K562 (cell line): ENCODE measurements around the gene TTC9B. TPM values are rescaled to one million over a fixed set of nuclear protein-coding genes. Genes with fewer than 3 reads are reported as not detected.

ENCODE experiments used
- ATF7 ChIP-seq: fragments of 450-650 bp; IDR thresholded peaks from 2 replicates; pipeline ENCODE4 v1.7.1; 2014; ENCODE audit warnings: mild to moderate bottlenecking, moderate library complexity
- CREM ChIP-seq: IDR thresholded peaks from 2 replicates; pipeline ENCODE4 v1.6.1; 2014; ENCODE audit warnings: antibody characterized with exemption, low read depth
- EHMT2 ChIP-seq: fragments of 450-650 bp; IDR thresholded peaks from 2 replicates; pipeline ENCODE4 v1.6.1; 2018; ENCODE audit warnings: antibody characterized with exemption
- ELK3 ChIP-seq: fragments of 450-650 bp; formaldehyde crosslinking; IDR thresholded peaks from 2 replicates; pipeline ENCODE4 v1.4.0; 2020; ENCODE audit warnings: mild to moderate bottlenecking
- EP300 ChIP-seq: IDR thresholded peaks from 2 replicates; pipeline ENCODE4 v1.6.1; 2012; ENCODE audit warnings: low read length, improper control_type of control experiment
- FOS ChIP-seq: IDR thresholded peaks from 3 replicates; pipeline ENCODE4 v1.6.1; 2011; ENCODE audit not compliant: insufficient read length; ENCODE audit errors: extremely low read depth
- FOXA1 ChIP-seq: fragments of 450-650 bp; IDR thresholded peaks from 2 replicates; pipeline ENCODE4 v1.6.1; 2016; ENCODE audit warnings: mild to moderate bottlenecking, borderline replicate concordance
- GABPB1 ChIP-seq: sonication (generic); formaldehyde crosslinking; IDR thresholded peaks from 2 replicates; pipeline ENCODE4 v1.8.0; 2022; ENCODE audit warnings: mild to moderate bottlenecking, missing genetic modification reagents
- HDAC1 ChIP-seq, 2 experiments: fragments of 450-650 bp; IDR thresholded peaks; 2 replicates each; pipeline ENCODE4 v1.6.1; 2016 to 2017; ENCODE audit warnings: inconsistent platforms in 1 of 2, mild to moderate bottlenecking in 1 of 2, moderate library complexity in 1 of 2
- HMG20B ChIP-seq: fragments of 250-450 bp; sonication (Bioruptor Pico); IDR thresholded peaks from 2 replicates; pipeline ENCODE4 v1.5.0; 2021; ENCODE audit warnings: mild to moderate bottlenecking
- KLF16 ChIP-seq: IDR thresholded peaks from 2 replicates; pipeline ENCODE4 v1.6.1; 2016; ENCODE audit warnings: antibody characterized with exemption
- MAFG ChIP-seq: fragments of 450-650 bp; conservative IDR thresholded peaks from 2 replicates; pipeline ENCODE4 v1.6.1; 2016; ENCODE audit warnings: missing genetic modification characterization, missing compliant biosample characterization
- MTA2 ChIP-seq: fragments of 450-650 bp; IDR thresholded peaks from 2 replicates; pipeline ENCODE4 v1.6.1; 2016; ENCODE audit warnings: low read depth
- POLR2AphosphoS2 ChIP-seq: IDR thresholded peaks from 2 replicates; pipeline ENCODE4 v1.6.1; 2012; ENCODE audit warnings: low read length, improper control_type of control experiment
- RAD21 ChIP-seq, 2 experiments: fragments of 250-450 bp in 1 of 2; fragments of 450-650 bp in 1 of 2; sonication (Bioruptor Pico) in 1 of 2; formaldehyde crosslinking in 1 of 2; IDR thresholded peaks in 1 of 2; conservative IDR thresholded peaks in 1 of 2; 2 replicates each; pipeline versions ENCODE4 v1.4.0 to v1.8.0; 2020 to 2022; ENCODE audit warnings: mild to moderate bottlenecking in 2 of 2, moderate library complexity in 1 of 2
- RB1 ChIP-seq: fragments of 450-650 bp; IDR thresholded peaks from 2 replicates; pipeline ENCODE4 v1.6.1; 2017; ENCODE audit warnings: low read depth, mild to moderate bottlenecking
- RBM25 ChIP-seq: fragments of 200-400 bp; formaldehyde crosslinking; IDR thresholded peaks from 2 replicates; pipeline ENCODE4 v1.6.1; 2018; ENCODE audit warnings: low read length, low read depth, moderate library complexity; ENCODE audit not compliant: severe bottlenecking
- SMAD1 ChIP-seq: fragments of 150-350 bp; IDR thresholded peaks from 2 replicates; pipeline ENCODE4 v1.6.1; 2014; ENCODE audit warnings: low read length, low read depth; ENCODE audit not compliant: partially characterized antibody
- WHSC1 ChIP-seq: IDR thresholded peaks from one replicate; pipeline ENCODE4 v1.6.1; 2012; ENCODE audit warnings: low read length, control low read depth, inconsistent platforms
- XRCC3 ChIP-seq: fragments of 450-650 bp; IDR thresholded peaks from 2 replicates; pipeline ENCODE4 v1.6.1; 2017; ENCODE audit warnings: mild to moderate bottlenecking, moderate library complexity
- ZBTB7A ChIP-seq: IDR thresholded peaks from 2 replicates; pipeline ENCODE4 v1.6.1; 2011; ENCODE audit warnings: low read depth, mild to moderate bottlenecking, low read length, moderate library complexity, borderline replicate concordance; ENCODE audit not compliant: control insufficient read depth
- ZNF143 ChIP-seq: sonication (generic); formaldehyde crosslinking; IDR thresholded peaks from 2 replicates; pipeline ENCODE4 v1.9.0; 2022; ENCODE audit warnings: mild to moderate bottlenecking, missing genetic modification reagents
- ZNF23 ChIP-seq: fragments of 250-450 bp; sonication (Bioruptor Pico); IDR thresholded peaks from 2 replicates; pipeline ENCODE4 v1.4.0; 2020; ENCODE audit warnings: mild to moderate bottlenecking
- polyA plus RNA-seq, 8 experiments: library from polyadenylated mRNA; depleted of rRNA in 4 of 8; stranded (reverse) in 5 of 8; unstranded in 3 of 8; fragments of >200 nt; fragmentation: Nextera tagmentation in 2 of 8; fragmentation: Illumina TruSeq in 1 of 8; extraction: Ambion mirVana in 2 of 8; extraction: Trizol in 1 of 8; gene quantifications; 2 replicates each; pipeline versions ENCODE4 v1.2.1 to v1.2.3, GENCODE V29; 2011 to 2014; ENCODE audit warnings: inconsistent platforms in 1 of 8, missing spikeins in 1 of 8
- total RNA-seq, 7 experiments: library from RNA; depleted of rRNA in 6 of 7; stranded (reverse); fragments of >200 nt in 6 of 7; fragmentation: Illumina TruSeq in 2 of 7; extraction: Trizol in 2 of 7; gene quantifications; 2 replicates each; pipeline versions ENCODE4 v1.2.1 to v1.2.3, GENCODE V29; 2011 to 2021; ENCODE audit warnings: low replicate concordance in 1 of 7
- TF ChIP-seq, protein P1 (sequence below), 2 experiments: fragments of 450-650 bp; IDR thresholded peaks; 2 replicates each; pipeline ENCODE4 v1.6.1; 2018; ENCODE audit warnings: mild to moderate bottlenecking in 2 of 2, low read depth in 1 of 2; ENCODE audit not compliant: partially characterized antibody in 2 of 2

The TTC9B gene
- total and polyA plus RNA-seq, 9 of the 15 experiments (the other 6 are each of a cell fraction or from before 2014, with no cell fraction given): 0.06 to 0.14 TPM; not detected in 7

DNA sequence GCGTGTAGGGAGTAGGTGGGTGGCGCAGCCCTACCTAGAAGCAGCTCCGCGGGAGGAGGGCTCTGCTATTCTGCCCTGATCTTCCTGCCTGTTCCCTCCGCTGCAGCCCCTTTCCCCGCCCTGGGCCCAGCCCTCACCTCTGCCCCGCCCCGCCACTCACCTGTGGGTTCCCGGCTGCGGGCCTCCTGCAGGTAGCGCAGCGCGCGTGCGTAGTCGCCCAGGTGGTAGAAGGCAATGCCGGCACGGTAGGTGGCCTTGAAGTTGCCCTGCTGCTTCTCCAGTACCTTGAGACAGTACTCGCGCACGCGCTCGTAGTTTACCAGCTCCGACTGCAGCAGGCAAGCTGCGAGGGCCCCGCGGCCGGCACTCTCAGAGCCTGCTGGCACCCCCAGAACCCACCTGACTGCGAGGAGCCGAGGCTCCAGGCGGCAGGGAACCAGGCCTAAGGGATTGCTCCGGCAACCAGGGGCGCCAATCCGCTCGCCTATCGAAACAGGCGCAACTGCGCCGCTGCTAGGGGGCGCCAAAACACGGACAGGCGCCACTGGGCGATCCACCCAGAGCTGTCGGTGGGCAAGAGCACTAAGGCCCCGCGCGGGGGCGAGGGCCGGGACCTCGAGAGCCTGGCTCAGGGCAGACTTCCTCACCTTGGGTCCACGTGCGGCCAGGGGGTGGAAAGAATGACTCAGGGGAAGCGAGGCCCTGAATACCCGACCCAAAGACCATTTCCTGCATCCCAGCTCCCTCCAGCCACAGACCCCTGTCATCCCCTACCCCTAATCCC, 965 bp downstream of the TTC9B start (continued):
- TF ChIP-seq, protein P1, sequence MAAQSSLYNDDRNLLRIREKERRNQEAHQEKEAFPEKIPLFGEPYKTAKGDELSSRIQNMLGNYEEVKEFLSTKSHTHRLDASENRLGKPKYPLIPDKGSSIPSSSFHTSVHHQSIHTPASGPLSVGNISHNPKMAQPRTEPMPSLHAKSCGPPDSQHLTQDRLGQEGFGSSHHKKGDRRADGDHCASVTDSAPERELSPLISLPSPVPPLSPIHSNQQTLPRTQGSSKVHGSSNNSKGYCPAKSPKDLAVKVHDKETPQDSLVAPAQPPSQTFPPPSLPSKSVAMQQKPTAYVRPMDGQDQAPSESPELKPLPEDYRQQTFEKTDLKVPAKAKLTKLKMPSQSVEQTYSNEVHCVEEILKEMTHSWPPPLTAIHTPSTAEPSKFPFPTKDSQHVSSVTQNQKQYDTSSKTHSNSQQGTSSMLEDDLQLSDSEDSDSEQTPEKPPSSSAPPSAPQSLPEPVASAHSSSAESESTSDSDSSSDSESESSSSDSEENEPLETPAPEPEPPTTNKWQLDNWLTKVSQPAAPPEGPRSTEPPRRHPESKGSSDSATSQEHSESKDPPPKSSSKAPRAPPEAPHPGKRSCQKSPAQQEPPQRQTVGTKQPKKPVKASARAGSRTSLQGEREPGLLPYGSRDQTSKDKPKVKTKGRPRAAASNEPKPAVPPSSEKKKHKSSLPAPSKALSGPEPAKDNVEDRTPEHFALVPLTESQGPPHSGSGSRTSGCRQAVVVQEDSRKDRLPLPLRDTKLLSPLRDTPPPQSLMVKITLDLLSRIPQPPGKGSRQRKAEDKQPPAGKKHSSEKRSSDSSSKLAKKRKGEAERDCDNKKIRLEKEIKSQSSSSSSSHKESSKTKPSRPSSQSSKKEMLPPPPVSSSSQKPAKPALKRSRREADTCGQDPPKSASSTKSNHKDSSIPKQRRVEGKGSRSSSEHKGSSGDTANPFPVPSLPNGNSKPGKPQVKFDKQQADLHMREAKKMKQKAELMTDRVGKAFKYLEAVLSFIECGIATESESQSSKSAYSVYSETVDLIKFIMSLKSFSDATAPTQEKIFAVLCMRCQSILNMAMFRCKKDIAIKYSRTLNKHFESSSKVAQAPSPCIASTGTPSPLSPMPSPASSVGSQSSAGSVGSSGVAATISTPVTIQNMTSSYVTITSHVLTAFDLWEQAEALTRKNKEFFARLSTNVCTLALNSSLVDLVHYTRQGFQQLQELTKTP (IDR thresholded peaks at IDR 0.05; ENCODE audit: low read depth in 1 of 2, partially characterized antibody in 2 of 2): no peak
- TF ChIP-seq ZNF23 (CRISPR knock-in tag) (no peak), KLF16 (no peak), XRCC3 (no peak), GABPB1 (no peak), CREM (0 out of 2 replicates have a peak, but pooled peaks have one; percentile 12), ZNF143 (CRISPR knock-in tag) (no peak), ZBTB7A (peak; percentile 57; the same call in 1 of the 2 replicates), ATF7 (no peak), HDAC1 (IDR thresholded peaks at IDR 0.05) (no peak), ELK3 (no peak), MTA2 (no peak), RAD21 (CRISPR knock-in tag; conservative IDR thresholded peaks at IDR 0.05 in 1 of 2, IDR thresholded peaks at IDR 0.05 in 1 of 2) (peak in 1 of 2 experiments; percentile 58; a peak in 2 of 4 replicates), SMAD1 (no peak), FOXA1 (no peak), WHSC1 (no peak), RB1 (peak; percentile 64; the same call in 1 of the 2 replicates), MAFG (tag) (no peak), FOS (no peak), RBM25 (no peak), POLR2AphosphoS2 (no peak), EP300 (no peak), HMG20B (CRISPR knock-in tag) (no peak), EHMT2 (peak; percentile 66; the same call in 1 of the 2 replicates)
